Hematopoietic multipotent progenitor cell treated with erythropoietin and hydrocortisone succinate and interleukin-3 and kit ligand, for 4 days (in vitro differentiated cells): ENCODE data around the gene GALNT2.
A peak's percentile ranks its signal among the peaks of the same experiment; 100 is the strongest.

Experiments
- DNase-seq: peaks from one replicate; pipeline ENCODE4 v3.0.0-alpha.2; 2015

Gene GALNT2

DNA sequence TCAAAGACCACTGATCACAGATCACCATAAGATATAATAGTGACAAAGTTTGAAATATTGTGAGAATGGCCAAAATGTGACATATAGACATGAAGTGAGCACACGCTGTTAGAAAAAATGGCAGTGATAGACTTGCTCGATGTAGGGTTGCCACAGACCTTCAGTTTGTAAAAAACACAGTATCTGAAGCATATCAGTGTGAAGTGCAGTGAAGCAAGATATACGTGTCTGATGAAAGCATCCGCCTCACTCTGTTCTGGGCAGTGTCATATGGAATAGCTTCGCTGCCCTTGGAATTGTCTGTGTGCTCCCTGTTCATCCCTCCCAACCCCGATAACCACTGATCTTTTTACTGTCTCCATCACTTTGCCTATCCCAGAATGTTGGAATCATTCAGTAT, 50.7 kb downstream of the GALNT2 start:
- no peak for DNase-seq

DNA sequence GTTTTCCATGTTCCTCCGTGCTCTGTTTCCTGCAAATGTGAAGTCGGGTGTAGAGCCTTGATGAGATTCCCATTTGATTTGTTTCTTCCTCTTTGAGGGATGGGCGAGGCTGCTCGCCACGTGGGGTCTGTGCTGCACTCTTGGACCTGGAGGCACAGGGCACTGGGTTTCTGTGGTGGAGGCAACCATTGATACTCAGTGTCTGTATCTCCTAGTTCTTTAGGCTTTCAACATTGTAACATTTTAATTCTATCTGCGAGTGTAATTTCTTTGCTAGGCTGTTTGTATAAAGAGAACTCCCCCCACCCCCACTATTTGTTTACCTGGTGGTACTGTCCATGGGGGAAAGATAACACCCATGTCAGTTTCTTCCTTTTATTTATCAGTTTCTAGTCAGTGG, 52.3 kb downstream of the GALNT2 start:
- no peak for DNase-seq

DNA sequence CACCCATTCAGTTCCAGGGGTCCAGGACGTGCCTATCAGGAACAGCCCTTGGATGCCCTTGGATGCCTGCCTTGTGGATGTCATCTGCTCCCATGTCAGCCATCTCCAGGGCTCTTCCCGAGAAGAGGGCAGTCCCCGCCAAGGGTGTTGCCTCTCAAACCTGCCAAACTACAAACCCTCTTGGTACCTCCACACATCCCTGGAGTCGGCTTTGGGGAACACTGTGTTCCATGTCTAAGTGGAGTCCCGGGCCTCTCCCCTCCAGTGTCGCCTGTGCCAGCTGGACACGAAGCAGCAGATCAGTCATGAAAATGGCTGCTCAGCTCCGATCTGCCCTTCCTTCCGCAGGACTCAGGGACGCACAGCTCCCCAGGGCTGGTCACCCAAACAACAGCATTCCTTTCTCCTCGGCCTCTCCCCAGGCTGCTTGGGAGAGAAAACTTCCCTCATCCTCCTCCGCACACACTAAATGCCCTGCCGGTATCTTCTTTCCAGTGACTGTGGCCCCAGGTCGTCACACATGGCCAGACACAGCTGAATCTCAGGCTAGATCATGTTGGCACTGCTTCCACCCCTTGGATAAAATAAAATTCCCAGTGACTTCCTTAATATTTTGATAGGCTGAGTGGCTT, 53.4 kb downstream of the GALNT2 start:
- no peak for DNase-seq

GRCh38 chr1:230120921-230121381, 53.9 kb downstream of the GALNT2 start:
- peak; percentile 53 for DNase-seq

- no peak for DNase-seq
These were observed 54.9 kb downstream of the GALNT2 start for GRCh38 chr1:230121950-230122349.

DNA sequence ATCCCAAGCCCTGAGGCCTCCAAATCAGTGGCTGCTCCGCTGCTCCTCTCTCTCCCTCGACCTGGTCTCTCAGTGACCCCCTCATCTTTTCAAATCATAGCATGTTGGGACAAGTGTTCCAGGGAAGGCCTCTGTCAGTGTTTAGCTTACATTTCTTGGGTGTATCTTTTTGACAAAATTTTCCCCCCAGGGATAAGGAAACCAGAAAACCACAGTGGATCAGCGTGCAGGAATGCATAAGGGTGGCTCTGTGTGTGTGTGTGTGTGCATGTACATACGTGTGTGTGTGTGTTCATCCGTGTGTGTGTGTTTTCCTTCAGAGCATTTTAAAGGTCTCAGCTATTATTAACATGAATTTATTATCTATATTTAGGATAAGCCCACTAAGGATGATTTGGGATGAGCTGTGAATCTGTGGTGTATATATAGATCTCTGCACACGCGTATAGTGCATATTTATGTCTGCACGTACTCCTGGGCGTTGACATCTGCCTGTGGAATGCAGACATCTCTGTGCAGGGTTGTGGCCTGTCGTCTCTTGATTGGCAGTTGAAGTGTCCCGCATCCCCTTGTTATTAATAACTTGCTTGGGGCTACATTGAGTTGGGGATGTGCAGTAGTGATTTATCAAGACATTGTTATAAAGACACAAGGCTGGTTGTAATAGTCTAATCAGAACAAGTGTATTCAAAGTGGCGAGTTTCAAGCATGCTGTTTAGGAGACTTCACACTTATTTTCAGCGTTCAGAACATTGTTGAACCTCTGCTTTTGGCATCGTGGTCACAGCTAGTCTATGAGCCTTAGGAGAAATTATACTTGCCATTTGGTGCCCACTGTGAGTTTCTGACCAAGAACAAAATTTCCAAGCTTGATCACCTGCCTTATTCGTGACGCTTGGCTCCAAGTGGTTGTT, 55.6 kb downstream of the GALNT2 start:
- no peak for DNase-seq

- DNase-seq = no peak
These were observed 56.5 kb downstream of the GALNT2 start for GRCh38 chr1:230123280-230124185.

- DNase-seq = peak; percentile 84
These were observed 57.4 kb downstream of the GALNT2 start for GRCh38 chr1:230124186-230125128.

DNA sequence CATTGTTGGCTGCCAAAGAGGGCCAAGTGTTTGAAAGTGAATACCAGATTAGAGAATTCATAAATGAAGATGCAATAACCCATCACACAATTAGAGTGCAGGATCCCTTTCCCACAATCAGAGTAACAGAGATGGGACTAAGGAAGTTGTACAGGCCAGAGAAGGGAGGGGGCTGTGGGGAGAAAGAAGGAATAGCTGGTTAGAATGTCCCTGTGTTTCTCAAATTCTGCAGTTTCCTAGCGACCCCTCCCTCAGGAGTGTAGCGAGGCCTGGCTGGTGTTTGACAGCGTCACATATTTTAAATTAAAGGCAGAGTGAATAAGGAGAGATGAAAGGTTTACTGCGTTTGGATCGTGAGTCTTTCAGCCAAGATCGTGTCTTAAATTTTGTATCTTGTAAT, 58.1 kb downstream of the GALNT2 start:
- DNase-seq = no peak

DNA sequence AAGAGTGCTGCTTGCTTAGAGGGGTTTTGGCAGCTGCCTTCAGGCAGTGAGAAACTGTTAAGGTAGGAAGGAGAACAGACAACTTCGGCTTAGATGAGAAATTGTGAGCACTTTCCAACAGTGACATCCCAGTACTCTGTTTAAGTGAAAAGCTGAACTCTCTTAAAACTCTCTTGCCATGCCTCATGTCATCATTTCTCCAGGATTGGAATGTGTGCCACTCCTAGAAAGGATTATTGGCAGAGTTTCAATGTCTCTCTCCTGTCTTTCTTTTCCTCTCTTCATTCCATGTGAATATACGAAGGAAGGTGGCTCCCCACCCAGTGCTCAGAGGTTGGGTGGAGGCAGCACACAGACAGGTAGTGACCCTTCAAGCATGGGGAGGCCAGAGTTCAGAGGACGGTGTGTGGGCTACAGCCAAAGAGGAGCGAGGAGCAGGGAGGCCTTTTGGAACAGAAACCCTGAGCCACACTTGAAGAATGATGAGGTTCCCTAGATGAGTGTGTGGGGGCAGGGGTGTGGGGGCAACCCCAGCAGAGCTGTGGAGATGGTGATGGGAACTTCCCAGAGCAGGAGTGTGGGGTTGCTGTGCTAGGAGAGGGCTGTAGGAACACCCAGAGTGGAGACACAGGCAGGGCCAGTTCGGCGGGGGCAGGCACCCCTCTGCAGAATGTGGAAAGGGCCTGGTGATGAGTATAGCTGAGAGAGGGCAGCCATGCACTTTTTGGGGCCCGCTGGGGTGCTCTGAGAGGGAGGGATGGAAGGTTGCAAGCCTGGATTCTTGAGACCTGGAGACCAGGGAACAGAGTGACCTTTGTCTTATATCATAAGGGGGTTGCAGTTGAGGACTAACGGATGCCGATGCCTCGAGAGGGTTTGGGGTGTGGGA, 58.8 kb downstream of the GALNT2 start:
- no peak for DNase-seq

DNA sequence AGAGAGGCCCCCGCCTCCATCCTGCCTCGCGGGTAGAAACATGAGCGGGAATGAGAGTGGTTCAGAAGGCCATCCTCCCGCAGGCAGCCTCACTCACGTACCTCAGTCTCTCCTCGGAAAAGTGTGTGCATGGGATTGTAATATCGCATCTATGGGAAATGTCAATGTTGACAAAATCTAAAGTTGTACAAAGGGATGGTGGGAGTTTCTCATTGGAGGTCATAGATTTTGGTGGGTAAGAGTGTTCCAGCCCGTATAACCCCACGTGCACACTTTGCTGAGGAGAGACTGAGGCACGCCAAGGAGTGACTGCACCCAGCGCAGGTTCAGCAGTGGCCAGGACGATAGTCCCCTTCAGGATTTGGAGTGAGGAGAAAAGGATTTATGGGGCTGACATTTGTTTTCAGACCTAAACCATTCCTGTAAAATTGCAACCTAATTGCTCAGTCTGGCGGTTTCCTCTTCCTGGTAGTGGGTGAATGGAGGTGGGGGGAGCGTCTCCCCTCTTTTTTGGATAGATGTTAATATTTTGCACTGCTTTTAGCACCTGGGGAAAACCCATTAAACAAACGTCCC, 59.6 kb downstream of the GALNT2 start:
- DNase-seq = no peak

DNA sequence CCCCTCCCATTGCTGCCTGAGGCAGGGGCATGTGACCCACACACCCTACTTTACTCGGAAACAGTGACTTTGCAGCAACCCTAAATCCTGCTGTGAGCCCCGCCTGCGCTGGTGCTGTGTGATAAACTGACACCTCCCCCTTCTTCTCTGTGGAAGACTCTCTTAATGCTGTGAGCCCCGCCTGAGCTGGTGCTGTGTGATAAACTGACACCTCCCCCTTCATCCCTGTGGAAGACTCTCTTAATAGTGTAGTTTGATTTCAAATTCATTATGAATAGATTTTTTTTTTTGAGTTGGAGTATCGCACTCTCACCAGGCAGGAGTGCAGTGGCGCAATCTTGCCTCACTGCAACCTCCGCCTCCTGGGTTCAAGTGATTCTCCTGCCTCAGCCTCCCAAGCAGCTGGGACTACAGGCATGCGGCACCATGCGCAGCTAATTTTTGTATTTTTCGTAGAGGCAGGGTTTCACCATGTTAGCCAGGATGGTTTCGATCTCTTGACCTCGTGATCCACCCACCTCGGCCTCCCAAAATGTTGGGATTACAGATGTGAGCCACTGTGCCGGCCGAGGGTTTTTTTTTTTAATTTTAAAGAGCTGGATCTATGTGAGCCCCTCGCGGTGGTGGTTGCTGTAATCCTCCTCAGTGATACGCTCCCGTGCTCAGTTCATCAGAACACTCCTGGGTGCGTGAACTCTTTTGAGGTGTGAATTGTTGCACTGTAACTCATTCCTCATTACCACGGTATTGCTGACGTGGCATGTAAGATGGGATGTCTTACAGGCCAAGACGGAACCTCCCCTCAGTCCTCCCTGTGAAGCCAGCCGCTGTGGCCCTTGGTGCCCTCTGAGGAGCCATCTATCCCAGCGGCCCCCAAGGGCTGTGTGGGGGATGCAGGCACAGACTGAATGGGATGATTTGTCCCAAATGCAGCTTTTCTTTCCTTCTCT, 60.3 kb downstream of the GALNT2 start:
- DNase-seq = peak; percentile 98

- no peak for DNase-seq
These were observed 61.7 kb downstream of the GALNT2 start for GRCh38 chr1:230128569-230129285.

DNA sequence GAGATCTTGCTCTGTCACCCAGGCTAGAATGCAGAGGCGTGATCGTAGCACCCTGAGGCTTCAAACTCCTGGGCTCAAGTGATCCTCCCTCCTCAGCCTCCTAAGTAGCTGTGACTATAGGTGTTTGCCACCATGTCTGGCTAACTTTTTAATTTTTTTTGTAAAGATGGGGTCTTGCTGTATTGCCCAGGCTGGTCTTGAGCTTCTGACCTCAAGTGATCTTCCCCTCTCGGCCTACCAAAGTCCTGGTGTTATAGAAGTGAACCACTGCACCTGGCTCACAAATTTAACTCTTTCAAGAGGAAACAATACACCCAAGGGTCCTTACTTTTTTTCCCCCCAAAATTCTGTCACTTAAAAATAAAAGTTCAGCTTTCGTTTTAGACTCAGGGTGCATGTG, 62.3 kb downstream of the GALNT2 start:
- DNase-seq = no peak

GRCh38 chr1:230130172-230130944, 63.3 kb downstream of the GALNT2 start:
- DNase-seq = no peak

GRCh38 chr1:230131457-230131856, 64.4 kb downstream of the GALNT2 start:
- no peak for DNase-seq

DNA sequence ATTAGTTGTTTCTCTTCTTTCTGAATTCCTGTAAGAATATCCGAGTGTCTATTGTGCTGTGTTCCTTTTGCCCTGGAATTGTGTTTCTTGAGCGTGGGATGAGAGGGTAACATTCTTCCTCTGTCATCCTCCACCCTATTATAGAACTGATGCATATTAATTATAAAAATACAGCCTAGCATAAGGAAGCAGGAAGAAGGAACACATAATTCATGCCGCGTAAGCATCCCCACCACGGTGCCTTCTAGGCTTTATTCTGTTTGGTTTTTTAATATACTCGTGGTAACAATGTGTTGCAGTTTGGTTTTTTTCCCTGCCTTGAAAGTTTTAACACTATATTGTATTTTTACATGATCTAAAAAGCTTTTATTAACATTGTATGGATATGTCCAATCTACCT, 65.7 kb downstream of the GALNT2 start:
- no peak for DNase-seq

GRCh38 chr1:230135726-230136125, 68.7 kb downstream of the GALNT2 start:
- DNase-seq = no peak
